SKM-1 (cell line): ENCODE results near the gene TIA1.

Experiments
- DNase-seq: peaks from one replicate; lab custom pipeline; 2025; ENCODE audit not compliant: unreplicated experiment; lab: John Stamatoyannopoulos, UW

Gene TIA1

DNA sequence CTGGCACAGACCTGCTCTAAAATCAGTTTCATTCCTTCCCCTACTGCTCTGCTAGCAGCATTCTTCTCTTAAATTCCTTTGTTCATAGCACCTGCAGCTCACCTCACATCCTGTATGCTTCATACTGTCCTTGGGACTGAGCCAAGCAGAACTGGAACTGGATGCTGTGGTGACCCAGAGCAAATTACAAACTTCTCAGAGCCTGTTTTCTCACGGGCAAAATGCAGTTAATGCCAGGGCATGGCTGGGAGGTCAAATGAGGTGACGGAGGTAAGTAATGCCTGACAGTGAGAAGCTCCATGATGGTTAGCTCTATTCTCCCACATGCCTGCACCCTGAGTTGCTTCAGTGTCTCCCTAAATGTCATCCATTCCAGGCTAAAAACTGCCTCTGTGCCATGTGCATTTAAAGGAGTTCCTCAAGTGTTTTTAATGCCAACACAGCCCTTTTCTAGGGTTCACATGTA lies 87.3 kb downstream of the TIA1 start:
- no peak for DNase-seq

DNA sequence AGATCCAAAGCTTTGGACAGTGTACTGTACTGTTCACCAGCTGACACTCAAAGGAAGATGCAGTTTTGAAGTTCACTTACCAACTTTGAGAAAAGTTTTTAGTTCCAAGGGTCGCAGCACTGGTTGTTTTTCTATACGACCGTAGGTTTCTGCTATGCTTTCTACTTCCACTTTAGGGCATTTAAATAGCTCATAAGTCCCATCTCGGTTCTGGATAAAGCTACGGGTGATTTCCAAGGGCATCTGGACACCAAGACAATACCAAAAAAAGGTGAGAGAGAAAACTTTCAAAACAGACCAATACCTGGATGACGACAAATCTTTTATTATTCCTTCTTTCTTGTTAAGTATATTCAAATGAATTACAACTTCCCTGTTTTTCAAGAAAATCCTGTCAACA lies 87.9 kb downstream of the TIA1 start:
- DNase-seq: no peak
